Mononuclear cell (primary cell): ENCODE data around the gene GEMIN4. TPM values are rescaled to one million over a fixed set of nuclear protein-coding genes. Genes with fewer than 3 reads are reported as not detected.
"Not testable (repeated sequence)": the region's sequence is repeated elsewhere in the genome, so short reads cannot be mapped to it uniquely, and the experiment has no call there.

Source experiments
- H3K27me3 ChIP-seq: 2 replicates; pipeline ENCODE4 v1.6.0; 2011; ENCODE audit warnings: low read length, control low read depth; ENCODE audit not compliant: insufficient read depth
- H3K4me1 ChIP-seq: 2 replicates; pipeline ENCODE4 v1.5.1; 2011; ENCODE audit warnings: mild to moderate bottlenecking, low read length, control low read depth; ENCODE audit not compliant: insufficient read depth
- H3K4me3 ChIP-seq: 2 replicates; pipeline ENCODE4 v1.5.1; 2011; ENCODE audit warnings: mild to moderate bottlenecking, low read length, moderate library complexity
- H3K9me3 ChIP-seq: 2 replicates; pipeline ENCODE4 v1.5.1; 2011; ENCODE audit warnings: low read depth, mild to moderate bottlenecking, control low read depth, low read length
- total RNA-seq: library from RNA; depleted of rRNA; stranded (reverse); fragments of >200 nt; gene quantifications from one replicate; pipeline ENCODE4 v1.2.3, GENCODE V29; 2012

Gene GEMIN4
- total RNA-seq, result 10.0 TPM

DNA sequence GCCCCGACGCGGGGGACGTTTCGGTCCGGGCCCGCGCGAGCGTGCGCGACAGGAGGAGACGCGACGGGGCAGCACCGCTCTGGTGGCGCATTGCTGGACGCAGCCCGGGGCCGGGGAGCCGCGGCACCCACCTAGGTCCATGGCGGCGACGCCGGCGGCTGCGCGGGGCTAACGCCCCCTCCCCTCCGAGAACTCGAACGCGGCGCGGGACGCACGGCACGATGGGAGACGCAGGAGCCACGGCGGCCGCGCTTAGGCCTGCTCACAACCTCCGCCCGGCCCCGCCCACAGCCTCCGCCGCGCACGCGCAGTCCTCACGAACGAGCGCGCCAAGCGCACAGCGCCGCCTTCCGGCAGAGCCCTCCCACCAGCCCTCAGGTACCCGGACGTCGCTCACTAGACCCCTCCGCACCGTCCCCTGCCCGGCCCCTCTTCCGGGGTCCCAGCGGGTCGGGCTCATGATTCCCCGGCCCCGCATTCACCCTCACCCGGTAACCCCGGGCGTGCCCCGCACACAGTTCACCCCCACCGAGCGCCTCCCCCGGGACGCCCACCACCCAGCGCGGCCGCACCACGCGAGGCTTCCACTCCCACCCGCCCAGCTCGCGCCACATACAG, at the start of gene GEMIN4:
Gene GEMIN4 (minus strand): TSS at position 263 of the 618 bp plus-strand sequence. CDS start 122 bp downstream, at position 141.
- peaks cover 26% of the 10 kb centered on the region for H3K4me1 ChIP-seq

DNA sequence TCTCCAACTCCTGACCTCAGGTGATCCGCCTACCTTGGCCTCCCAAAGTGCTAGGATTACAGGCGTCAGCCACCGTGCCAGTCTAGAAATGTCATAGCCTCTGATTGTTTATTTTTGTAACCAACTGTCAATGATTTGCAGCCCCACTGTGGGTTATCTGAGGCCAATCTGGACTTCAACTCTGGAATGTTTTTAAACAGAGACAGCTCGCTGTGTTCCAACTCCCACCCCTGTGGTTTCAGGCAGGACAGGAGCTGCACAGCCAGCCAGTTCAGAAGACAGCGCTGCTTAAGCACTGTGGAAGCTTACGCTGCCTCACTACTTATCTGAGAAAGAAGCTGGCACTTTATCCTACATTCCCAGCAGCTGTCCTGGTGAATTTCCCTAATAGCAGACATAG, 49.6 kb upstream of the GEMIN4 start:
- Histone ChIP-seq H3K4me3 (no peak overlapping the region), H3K9me3 (no peaks in the 10 kb centered on the region), H3K4me1 (no peaks in the 10 kb centered on the region), H3K27me3 (no peaks in the 10 kb centered on the region)

More for the DNA sequence above, at the start of gene GEMIN4:
- Histone ChIP-seq H3K27me3 (no peaks in the 10 kb centered on the region), H3K4me3 (peak within 1 kb of the TSS; percentile 65), H3K9me3 (no peaks in the 10 kb centered on the region)

DNA sequence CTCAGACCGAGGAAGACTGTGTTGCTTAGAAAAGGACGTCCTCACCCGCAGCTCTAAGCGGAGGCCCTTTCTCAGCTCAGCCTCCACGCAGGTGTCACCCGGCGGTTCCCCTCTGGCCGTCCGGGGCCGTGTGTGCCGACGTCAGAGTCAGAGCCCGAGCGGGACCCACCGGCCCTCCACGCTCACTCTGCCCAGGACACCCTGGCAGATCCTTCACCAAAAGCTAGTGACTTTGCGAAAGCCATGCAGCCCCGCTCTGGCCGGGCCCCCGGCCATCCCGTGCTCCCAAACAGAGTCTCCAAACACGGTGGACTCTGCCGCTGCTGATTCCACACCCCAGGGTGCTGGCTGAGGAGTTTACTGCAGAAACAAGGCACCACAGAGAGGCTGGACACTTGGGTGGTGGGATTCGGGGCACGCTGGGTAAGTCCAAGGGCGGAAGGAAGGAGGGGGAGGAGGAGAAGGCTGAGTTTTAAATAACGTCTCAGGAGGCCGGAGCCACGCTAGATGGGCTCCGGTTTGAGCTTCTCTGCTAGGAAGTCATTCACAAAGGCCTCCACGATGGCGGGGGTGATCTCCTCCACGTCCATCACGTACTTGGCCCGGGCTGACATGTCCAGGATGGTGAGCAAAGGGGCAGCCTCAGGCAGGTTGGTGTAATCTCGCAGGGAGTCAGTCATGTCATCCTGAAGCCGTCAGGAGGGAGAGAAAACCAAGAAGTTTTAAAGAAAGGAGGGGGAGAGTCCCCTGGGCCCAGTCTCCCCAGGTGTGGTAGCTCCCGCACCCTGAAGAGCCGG, 48.6 kb upstream of the GEMIN4 start:
- H3K4me1 ChIP-seq, result no peaks in the 10 kb centered on the region
- H3K4me3 ChIP-seq, result no peak overlapping the region
- no peaks in the 10 kb centered on the region for H3K27me3 ChIP-seq
- no peaks in the 10 kb centered on the region for H3K9me3 ChIP-seq

DNA sequence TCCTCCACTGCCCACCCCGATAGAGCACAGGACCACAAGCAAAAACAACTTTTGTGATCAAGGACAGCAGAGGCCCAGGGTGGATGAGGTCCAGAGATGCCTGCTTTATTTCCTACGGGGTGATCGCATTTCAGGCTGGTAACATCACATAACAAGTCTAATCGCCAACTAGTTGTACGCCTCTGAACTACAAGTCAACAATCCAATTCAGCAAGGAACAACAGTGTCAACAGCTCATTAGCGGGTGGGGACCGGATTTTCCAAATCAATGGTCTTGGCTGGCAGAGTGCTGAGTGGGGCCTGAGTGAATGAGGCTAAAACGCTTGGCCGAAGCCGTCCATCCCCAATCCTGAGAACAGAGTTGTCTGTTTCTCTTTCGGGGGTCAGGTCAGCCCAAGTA, 47.2 kb upstream of the GEMIN4 start:
- Histone ChIP-seq H3K4me1 (peaks cover 5% of the 10 kb centered on the region), H3K27me3 (no peaks in the 10 kb centered on the region), H3K9me3 (no peaks in the 10 kb centered on the region), H3K4me3 (no peak overlapping the region)

DNA sequence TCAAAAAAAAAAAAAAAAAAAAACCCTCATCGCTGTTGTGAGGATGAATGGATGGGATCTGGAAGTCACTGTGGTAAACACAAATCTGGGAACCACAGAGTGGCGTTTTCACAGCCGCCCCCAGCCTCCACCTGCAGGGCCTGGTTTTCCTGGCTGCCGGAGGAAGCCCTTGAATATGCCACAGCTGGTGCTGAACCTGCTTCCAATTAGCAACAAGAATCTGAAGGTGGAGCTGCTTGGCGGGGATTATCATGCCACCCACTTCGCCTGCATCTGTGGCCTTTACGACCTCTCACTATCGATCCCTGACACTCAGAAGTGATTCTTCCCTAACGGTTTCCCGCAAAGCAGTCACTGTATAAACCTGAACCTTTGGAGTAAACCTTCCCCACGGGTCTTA, 46.2 kb upstream of the GEMIN4 start:
- Histone ChIP-seq H3K4me3 (no peak overlapping the region), H3K9me3 (no peaks in the 10 kb centered on the region), H3K4me1 (peaks cover 5% of the 10 kb centered on the region), H3K27me3 (no peaks in the 10 kb centered on the region)

DNA sequence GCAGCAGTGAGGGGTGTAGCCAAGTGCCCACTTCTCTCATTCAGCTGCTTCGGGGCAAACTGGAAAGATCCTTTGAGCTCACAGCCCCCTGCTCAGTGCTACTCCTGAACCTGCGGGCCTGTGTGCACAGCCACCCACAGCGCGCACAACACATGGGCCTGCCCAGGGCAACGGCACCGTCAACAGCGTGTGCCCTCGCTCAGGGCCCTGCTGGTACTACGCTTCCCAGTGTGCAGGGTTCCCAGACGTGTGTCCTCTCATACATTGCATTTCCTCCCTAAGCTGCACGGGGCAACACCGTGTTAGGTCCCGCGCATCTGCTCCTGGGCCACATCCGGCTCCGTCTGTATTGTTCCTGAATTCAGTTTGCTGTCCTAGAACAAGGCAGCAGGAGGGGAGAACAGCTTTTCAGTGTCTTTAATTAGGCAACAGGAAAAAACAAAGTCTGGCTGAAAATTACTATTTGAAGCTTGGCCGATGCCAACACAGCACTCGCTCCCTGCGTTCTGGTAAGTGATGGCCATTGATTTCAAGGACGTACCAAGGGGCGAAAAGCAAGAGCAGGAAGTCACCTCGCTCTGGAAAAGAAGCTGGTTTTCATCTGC, 45.3 kb upstream of the GEMIN4 start:
- H3K9me3 ChIP-seq, result no peaks in the 10 kb centered on the region
- no peaks in the 10 kb centered on the region for H3K27me3 ChIP-seq
- H3K4me1 ChIP-seq, result peaks cover 5% of the 10 kb centered on the region
- H3K4me3 ChIP-seq, result no peak overlapping the region

DNA sequence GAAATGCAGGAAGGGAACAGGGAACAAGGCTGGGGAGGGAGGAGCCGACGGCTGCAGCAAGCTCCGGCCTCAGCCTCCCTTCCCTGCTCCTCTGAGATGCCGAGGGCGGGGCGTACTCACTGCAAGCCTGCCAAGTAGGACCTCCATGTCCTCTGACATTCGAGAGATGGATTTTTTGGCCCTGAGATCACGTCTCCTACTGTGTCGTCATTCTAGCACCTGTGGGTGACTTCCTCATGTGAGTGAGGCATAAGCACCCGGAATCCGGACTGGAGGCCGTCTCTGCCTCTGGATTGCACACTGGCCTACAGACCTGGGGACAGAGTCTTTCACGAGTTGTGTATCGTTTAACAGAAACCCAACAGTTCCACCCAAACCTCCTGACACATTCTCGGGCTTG, 44.5 kb upstream of the GEMIN4 start:
- no peaks in the 10 kb centered on the region for H3K27me3 ChIP-seq
- H3K9me3 ChIP-seq, result no peaks in the 10 kb centered on the region
- H3K4me1 ChIP-seq, result peaks cover 5% of the 10 kb centered on the region
- H3K4me3 ChIP-seq, result no peak overlapping the region

DNA sequence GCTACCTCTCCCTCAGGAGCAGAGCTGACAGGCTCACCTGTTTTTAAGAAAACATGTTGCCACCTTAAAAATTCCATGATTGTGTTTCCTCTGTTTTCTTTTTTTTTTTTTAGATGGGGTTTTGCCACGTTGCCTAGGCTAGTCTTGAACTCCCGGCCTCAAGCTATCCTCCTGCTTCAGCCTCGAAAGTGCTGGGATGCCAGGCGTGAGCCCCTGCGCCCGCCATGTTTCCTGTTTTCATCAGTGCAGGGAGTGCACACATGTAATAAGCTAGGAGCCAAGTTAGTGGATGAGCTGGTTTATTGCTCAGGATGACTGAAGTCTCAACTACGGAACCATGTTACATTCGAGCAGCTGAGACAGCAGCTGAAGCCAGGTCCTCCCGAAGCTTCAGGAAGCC, 43.7 kb upstream of the GEMIN4 start:
- H3K4me1 ChIP-seq, result peaks cover 5% of the 10 kb centered on the region
- H3K9me3 ChIP-seq, result no peaks in the 10 kb centered on the region
- H3K27me3 ChIP-seq, result no peaks in the 10 kb centered on the region
- no peak overlapping the region for H3K4me3 ChIP-seq

DNA sequence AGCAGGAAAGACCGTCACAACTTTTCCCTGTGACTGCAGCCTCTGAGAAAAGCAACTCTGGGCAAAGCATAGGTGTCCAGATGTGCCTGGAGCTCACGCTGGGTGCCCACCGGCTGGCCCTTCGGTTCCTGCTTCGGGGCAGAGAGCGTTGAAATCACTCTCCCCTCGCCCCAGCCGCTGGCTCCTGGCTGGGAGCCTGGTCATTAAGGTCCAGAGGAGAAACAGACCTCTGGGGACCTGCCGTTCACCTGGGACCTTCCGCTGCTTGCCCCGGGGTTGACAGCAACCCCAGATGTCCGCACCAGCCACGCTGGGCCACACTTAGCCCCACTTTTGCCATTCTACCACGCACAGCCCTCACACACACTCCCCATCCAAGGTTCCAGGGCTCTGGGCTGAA, 43.2 kb upstream of the GEMIN4 start:
- no peaks in the 10 kb centered on the region for H3K27me3 ChIP-seq
- H3K4me1 ChIP-seq, result peaks cover 5% of the 10 kb centered on the region
- H3K4me3 ChIP-seq, result no peak overlapping the region
- H3K9me3 ChIP-seq, result no peaks in the 10 kb centered on the region

DNA sequence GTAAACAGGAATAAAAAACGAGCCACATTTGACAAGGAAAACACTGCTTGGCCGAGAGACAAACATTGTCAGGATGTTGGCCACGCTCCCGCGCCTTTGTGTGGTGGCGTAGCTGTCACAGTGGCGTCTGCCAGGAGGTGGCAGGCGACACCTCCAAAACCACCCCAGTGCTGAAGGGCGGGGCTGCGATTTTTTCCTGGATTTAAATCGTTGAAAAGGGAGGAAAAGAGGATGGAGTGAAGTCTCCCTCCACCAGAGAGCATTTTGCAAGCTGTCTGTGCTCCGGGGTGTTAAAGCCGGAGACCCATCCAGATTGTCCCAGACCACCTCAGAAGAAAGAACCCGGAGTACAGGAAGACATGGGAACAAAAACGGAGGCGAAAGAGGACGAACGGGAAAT, 42.8 kb upstream of the GEMIN4 start:
- H3K9me3 ChIP-seq, result no peaks in the 10 kb centered on the region
- H3K4me1 ChIP-seq, result peaks cover 5% of the 10 kb centered on the region
- no peak overlapping the region for H3K4me3 ChIP-seq
- no peaks in the 10 kb centered on the region for H3K27me3 ChIP-seq

DNA sequence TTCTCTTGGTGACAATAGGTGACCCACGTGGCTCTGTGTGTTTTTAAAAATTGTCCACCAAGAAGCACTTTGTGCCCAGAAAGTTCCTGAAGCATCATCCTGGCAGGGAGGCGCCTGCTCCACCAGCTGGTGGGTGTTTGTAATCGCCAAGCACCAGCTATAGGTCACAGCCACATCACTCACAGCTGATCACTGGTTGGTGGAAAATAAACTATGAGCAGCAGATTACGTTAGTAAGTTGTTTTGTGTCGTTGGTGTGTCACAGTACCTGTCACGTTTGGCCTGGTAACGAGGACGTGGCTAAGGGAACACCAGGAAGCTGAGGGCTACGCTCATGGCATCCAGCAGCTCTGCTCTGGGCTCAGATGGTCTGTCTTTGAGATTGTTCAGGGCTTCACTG, 40.2 kb upstream of the GEMIN4 start:
- Histone ChIP-seq H3K27me3 (no peaks in the 10 kb centered on the region), H3K4me3 (no peak overlapping the region), H3K4me1 (peaks cover 5% of the 10 kb centered on the region), H3K9me3 (no peaks in the 10 kb centered on the region)

DNA sequence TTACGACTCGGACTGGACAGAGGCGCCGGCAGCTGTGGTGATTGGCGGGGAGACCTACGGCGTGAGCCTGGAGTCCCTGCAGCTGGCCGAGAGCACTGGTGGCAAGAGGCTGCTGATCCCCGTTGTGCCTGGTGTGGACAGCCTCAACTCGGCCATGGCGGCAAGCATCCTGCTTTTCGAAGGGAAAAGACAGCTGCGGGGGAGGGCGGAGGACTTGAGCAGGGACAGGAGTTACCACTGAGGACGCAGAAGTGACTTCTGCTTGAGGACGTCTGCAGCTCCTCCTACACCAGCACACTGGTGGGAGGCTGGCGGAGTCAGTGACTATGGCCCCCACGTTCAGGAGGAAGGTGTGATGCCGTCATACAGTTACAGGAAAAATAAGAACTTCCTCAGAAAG, 39.8 kb upstream of the GEMIN4 start:
- H3K9me3 ChIP-seq, result no peaks in the 10 kb centered on the region
- no peak overlapping the region for H3K4me3 ChIP-seq
- H3K4me1 ChIP-seq, result peaks cover 5% of the 10 kb centered on the region
- H3K27me3 ChIP-seq, result no peaks in the 10 kb centered on the region

DNA sequence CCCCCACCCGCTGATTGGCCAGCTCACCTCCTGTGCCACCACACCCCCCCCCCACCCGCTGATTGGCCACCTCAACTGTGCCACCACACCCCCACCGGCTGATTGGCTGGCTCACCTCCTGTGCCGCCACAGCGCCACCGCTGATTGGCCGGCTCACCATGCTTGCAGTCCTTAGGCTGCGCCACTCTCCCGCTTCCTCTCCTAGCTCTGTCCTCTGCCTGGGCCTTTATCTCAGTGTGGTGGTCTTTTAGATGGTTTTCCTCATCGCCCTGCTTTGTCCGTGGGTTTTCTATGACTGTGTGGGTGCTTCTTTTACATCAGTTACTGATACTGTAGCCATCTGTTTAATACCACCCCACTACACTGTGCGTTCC, 38.8 kb upstream of the GEMIN4 start:
- not testable (repeated sequence) for H3K4me3 ChIP-seq, H3K9me3 ChIP-seq, H3K4me1 ChIP-seq, H3K27me3 ChIP-seq

DNA sequence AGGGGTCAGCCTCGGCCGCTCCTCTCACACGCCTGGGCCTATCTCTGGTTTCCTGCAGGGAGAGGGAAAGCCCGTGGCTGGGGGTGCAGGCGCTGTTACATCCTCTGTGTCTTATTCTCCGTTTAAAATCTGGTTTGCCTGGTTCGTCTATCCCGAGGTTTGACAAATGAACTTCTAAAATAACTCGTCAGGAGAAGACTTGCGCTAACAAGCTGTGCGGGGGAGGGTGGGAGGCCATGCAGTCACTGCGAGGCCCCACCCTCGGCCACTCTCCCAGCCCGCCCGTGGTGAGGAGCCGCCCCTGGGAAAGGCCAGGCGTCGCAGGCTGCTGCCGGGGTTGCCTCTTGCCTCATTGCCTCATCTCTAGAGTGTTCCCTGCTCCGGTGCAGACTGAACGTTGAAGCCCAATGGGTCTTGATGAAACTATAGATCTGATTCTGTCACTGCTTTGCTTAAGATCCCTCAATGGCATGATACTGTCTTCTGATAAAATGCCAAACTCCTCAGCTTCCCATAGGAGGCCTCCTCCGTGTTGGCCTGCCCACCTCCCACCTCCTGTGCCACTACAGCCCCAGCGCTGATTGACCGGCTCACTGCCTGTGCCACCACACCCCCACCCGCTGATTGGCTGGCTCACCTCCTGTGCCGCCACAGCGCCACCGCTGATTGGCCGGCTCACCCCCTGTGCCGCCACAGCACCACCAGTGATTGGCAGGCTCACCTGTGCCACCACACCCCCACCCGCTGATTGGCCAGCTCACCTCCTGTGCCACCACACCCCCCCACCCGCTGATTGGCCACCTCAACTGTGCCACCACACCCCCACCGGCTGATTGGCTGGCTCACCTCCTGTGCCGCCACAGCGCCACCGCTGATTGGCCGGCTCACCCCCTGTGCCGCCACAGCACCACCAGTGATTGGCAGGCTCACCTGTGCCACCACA, 38.1 kb upstream of the GEMIN4 start:
- not testable (repeated sequence) for H3K27me3 ChIP-seq, H3K4me3 ChIP-seq, H3K9me3 ChIP-seq, H3K4me1 ChIP-seq
